GM18907 (cell line): ENCODE data around the gene MYO5C.
"Not testable (repeated sequence)": the region's sequence is repeated elsewhere in the genome, so short reads cannot be mapped to it uniquely, and the experiment has no call there.

Source experiments
- ATAC-seq: cut with Tn5 transposase; IDR thresholded peaks from one replicate; pipeline ENCODE4 v1.9.1; 2021; ENCODE audit warnings: mild to moderate bottlenecking, moderate library complexity; ENCODE audit not compliant: unreplicated experiment

The MYO5C gene

DNA sequence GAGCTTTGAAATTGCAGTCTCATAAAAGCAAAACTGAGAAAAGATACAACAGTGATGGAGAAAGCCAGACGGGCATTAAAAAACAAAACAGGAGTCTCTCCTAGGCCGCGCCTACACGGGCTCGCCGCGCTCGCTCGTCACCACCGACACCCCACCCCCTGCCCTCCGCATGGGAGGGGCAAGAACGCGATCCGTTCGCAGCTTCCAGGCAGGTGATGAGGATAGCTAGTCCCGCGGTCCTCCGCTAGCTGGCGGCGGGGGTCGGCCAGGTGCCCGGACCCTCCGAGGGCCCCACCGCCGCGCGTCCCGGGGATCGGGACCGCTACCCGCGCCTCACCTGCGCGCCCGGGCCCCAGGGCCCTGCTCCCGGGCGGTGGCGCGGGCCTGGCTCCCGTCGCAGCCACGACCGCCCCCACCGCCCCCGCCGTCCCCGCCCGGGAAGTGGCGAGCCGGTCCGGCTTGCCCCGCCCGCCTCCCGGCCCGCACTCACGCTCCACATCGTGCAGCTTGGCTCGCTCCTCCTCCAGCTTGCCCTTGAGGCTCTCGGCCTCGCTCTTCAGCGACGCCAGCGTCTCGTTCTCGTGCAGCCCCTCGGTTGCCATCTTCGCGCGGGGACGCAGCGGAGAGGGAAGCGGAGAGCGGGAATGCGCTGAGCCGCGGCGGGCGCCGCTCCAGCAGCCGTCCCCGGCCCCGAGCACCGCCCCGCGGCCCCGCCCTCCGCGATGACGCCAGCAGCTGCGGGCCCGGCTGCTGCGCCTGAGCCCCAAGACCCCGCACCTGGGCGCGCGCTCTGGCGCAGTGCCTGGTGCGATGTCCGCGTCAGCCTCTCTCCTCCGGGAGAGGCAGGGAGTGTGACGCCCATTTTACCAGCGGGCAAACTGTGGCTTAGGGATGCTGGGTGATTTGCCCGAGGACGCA is 116.1 kb downstream of the MYO5C start:
- peak; percentile 89 for ATAC-seq

DNA sequence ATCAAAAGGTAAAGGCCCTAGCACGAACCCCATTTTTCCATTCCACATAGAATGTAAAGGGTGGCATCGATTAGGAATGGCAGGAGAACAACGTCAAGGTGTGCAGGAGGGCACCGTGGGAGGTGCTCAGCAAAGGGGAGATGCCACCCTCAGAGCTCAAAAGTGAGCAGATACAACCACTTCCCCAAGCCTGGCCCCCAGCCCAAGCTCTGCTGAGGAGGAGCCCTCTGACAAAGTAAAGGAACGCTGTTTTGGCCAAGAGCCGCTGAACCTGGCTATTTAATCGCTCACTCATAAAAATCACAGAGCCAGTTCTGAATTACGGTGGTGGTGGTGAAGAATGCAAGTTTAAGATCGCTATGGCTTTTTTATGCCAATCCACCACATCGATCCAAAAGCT is 116.8 kb downstream of the MYO5C start:
- no peak for ATAC-seq

DNA sequence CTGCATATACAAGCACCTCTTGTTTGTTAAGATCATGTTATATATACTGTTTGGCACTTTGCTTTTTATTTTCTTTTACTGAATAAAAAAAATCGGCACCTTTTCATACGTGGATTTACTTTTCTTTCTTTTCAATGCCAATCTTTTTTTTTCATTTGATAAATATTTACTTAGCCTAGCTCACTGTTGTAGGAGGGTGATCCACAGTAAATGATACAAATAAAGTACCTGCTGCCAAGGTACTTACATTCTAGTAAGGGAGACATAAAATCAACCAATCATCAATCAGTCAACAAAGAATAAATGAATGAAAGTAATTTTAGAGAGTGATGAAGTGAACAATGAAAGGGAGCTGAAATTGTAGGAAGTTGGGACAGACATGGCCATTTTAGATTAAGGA is 122.7 kb downstream of the MYO5C start:
- no peak for ATAC-seq

DNA sequence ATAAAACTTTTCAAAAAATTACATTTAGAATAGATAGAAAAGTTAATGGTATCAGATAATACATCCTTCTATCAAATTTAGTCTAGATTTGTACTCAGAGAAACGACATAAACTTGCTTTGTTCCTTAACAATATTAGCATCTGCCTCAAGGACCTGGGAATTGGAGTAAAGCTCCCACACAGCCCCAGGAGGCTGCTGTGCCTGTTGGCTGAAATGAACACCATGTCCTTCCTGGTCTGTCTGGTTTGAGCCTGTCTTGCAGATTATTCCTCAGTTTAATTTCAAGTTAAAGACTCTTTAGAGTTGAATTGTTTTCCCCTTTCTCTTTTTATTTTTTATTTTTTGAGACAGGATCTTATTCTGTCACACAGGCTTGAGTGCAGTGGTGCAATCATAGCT is 123.8 kb downstream of the MYO5C start:
- ATAC-seq, result no peak

DNA sequence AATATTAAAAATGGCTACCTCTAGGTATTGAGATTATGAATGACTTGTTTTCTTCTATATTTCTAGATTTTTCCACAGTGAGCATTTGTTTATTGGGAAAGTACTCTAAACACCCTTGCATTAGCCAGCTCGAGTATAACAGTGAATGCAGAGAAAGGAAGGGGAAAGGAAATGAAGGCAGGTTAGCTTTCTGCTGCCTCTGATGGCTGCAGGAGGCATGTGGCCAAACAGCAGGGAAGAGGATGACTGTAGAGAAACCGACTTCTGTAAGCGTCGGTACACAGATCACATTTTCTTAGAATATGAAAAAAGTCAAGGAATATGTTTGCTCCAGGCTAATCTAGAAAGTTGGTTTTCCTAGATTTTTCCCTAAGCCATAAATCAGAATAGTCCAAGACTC is 124.2 kb downstream of the MYO5C start:
- no peak for ATAC-seq

DNA sequence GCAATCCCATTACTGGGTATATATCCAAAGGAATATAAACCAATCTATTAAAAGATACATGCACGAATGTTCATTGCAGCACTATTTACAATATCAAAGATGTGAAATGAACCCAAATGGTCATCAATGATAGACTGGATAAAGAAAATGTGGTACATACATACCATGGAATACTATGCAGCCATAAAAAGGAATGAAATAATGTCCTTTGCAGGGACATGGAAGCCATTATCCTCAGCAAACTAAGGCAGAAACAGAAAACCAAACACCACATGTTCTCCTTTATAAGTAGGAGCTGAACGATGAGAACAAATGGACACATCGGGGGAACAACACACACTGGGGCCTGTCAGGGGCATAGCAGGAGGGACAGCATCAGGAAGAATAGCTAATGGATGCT is 125.4 kb downstream of the MYO5C start:
- not testable (repeated sequence) for ATAC-seq

DNA sequence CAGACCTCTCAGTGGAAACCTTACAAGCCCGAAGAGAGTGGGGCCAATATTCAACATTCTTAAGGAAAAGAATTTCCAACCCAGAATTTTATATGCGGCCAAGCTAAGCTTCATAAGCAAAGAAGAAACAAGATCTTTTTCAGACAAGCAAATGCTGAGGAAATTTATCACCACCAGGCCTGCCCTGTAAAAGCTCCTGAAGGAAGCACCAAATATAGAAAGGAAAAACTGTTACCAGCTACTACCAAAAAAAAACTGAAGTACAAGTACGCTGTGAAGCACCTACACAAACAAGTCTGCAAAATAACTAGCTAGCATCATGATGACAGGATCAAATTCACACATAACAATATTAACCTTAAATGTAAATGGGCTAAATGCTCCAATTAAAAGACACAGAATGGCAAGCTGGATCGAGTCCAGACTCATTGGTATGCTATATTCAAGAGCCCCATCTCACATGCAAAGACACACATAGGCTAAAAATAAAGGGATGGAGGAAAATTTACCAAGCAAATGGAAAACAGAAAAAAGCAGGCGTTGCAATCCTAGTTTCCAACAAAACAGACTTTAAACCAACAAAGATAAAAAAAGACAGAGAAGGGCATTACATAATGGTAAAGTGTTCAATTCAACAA is 130.0 kb downstream of the MYO5C start:
- ATAC-seq, result not testable (repeated sequence)

DNA sequence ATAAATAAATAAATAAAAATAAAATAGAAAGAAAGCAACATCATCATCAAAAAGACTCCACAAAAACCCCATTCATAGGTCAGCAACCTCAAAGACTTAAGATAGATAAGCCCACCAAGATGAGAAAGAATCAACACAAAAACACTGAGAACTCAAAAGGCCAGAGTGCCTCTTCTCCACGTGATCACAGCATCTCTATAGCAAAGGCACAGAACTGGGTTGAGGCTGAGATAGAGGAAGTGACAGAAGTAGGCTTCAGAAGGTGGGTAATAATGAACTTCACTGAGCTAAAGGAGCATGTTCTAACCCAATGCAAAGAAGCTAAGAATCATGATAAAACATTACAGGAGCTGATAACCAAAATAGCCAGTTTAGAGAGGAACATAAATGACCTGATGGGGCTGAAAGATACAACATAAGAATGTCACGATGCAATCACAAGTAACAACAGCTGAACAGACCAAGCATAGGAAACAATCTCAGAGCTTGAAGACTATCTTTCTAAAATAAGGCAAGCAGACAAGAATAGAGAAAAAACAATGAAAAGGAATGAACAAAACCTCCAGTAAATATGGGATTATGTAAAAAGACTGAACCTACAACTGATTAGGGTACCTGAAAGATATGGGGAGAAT is 130.9 kb downstream of the MYO5C start:
- no peak for ATAC-seq

DNA sequence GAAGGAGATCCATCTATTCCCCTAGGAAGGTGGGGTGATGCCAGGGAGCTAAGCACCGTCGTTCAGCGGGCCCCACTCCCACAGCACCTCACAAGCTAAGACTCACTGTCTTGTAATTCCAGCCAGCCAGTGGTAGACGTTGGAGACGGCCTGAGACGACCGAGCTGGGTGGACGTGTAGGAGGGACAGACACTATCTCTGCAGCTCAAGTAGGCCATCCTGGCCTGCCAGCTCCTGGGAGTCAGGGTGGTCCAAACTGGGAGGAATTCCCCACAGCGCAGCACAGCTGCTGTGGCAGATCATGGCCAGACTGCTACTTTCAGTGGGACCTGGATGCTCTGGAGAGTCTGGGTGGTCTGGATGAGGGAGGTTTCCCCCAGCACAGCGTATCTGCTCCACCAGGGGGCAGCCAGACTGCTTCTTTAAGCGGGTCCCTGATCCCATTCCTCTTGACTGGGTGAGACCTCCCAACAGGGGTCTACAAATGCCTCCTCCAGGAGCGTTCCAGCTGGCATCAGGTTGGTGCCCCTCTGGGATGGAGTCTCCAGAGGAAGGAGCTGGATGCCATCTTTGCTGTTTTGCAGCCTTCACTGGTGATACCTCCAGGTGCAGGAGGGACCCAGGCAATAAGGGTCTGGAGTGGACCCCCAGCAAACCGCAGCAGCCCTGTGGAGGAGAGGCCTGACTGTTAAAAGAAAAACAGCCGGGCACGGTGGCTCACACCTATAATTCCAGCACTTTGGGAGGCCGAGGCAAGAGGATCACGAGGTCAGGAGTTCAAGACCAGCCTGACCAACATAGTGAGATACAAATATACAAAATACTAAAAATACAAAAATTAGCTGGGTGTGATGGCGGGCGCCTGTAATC is 132.0 kb downstream of the MYO5C start:
- no peak for ATAC-seq

DNA sequence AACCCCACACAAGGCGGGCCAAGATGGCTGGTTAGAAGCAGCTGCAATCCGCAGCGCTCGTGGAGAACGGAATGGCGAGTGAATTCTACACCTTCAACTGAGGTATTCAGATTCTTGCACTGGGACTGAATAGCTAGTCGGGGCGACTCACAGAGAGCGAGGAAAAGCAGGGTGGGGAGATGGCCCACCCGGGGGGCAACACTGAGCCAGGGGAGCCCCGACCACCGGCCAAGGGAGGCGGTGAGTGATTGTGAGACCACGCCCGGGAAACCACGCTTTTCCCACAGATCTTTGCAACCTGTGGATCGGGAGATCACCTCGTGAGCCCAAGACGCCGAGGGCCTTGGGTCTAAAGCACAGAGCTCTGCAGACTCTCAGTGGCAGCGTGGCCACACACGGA is 132.7 kb downstream of the MYO5C start:
- ATAC-seq, result no peak

DNA sequence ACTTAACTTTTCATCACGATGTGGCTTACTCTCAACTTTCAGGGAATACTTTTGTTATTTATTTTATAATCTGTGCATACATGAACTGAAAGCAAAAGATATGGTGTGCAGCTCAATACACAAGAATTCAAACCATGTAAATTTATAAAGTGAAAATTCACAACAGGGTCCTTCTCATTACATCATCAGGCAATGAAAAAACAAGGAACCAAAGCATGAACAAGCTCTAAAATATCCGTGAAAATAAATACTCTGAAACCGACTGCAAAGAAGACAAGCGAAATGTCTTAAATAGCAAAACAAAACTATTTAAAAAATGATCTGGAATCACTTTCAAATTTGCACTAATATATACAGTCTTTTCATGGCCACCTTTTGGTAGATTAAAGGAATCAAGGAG is 133.3 kb downstream of the MYO5C start:
- no peak for ATAC-seq

DNA sequence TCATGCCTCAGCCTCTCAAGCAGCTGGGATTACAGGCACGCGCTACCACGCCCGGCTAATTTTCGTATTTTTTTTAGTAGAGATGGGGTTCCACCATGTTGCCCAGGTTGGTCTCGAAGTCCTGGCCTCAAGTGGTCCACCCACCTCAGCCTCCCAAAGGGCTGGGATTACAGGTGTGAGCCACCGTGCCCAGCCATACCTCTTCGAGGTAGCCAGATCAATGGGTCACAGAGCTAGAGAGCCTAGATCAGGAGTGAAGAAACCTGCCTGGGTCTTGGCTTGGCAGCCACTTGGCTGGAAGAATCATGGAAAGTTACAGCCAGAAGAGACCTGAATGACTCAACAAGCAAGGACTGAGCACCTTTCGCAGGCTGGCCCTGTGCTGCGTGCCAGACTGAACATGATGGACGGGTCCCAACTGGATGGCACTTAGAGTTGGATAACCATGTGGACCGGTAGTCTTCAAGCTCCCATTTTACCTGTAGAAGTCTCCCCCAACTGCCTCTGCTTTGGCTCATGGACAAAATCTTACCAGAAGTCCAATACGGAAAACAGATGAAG is 134.1 kb downstream of the MYO5C start:
- ATAC-seq, result no peak

DNA sequence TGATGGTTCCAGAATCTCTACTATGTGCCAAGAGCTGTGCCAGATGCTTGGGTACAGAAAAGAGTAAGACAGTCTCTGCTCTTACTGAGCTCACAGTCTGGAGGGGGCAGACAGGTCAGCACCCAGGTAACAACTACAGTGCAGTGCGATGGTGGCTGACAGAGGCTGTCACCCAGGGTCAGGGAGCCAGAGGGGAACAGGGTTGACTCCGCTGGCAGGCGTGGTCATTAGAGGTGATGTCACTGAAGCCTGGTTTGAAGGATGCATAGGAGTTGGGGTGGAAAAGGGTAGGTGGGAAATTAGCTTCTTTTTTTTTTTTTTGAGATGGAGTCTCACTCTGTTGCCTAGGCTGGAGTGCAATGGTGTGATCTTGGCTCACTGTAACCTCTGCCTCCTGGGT is 136.0 kb downstream of the MYO5C start:
- no peak for ATAC-seq

DNA sequence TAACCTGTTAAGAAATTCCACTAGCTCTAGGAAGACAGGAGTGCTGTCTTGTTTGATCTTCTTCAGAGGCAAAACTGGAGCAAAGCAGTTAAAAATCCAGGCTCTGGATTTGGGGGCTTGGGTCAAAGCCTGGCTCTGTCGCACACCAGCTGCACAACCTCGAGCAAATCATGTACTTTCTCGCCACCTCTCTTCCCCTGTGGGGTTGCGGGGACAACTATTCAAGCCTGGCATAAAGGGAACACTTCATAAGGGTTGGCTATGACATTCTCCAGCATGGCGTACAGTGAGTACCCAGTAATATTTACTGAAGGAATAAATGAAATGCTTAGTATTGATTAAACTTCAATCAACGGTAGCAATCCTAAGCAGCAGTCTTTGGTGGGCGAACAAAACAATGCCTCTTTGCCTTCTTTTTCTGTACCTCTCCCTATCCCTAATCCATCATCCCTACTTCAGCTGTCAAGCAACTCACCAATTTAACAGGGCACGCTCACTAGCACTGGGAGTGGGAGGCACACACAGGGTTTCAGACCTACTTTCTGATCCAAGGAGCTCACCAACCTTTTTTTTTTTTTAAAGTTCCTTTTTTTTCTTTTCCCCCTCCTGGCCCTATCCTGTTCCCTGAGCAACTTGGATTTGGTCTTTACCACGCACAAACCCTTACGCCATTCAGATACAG is 137.4 kb downstream of the MYO5C start:
- ATAC-seq, result no peak

DNA sequence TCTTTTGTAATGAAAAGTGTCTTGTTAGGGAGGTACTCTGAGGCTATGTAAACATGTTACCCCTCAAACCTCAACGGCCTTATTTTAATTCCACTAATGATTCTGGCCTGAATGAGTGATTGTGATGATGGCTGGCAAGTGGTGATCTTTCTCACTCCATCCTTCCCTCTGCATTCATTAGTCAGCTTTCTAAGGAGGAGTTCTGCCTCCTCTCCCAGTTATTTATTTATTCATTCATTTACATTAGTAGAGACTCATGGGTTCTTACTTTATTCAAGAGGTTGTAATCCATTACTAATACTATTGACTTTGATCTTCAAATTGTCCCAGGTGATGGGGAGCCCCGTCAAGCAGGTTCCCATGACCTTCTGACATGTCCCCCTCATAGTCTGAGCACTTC is 139.7 kb downstream of the MYO5C start:
- ATAC-seq, result no peak

DNA sequence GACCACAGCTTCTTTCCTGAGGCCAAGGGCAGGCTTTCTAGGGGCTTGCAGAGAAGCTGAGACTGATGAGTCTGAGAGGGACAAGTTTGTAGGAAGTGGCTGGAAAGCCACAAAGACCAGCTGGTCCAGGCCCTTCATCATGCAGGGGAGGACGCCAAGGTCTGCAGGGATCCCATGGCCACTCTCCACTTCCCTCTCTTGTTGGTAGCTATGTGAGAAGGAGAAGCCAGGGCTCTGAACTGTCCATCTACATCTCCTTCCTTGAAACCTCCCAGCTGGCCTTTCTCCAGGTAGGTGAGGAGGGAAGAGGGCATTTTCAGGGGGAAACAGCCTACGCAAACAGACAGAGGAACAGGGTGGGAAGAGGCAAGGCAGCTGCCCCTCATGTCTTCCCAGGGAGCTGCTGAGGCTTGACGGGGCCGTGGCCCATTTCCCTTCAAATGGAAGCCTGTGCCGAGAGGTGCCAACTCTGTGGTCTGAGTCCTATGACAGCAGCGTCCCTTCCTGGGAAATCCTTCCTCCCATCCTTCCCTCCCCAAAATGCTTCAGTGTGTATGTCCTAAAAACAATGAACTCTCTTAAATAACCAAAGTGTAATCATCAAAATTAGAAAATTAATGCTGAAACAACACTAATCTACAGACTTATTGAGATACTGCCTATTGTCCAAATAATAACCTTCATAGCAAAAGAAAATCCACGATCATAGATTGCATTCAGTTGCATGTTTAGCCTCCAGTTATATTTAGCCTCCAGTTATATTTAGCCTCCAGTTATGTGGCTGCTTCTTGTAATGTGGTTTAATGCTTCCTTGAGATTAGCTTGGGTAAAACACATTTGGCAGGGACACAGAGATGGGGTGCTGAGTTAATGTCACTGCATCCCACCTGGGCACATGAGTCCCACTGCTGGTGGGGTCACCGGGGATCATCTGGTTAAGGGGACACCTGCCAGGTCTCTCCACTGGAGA is 140.4 kb downstream of the MYO5C start:
- ATAC-seq, result no peak

DNA sequence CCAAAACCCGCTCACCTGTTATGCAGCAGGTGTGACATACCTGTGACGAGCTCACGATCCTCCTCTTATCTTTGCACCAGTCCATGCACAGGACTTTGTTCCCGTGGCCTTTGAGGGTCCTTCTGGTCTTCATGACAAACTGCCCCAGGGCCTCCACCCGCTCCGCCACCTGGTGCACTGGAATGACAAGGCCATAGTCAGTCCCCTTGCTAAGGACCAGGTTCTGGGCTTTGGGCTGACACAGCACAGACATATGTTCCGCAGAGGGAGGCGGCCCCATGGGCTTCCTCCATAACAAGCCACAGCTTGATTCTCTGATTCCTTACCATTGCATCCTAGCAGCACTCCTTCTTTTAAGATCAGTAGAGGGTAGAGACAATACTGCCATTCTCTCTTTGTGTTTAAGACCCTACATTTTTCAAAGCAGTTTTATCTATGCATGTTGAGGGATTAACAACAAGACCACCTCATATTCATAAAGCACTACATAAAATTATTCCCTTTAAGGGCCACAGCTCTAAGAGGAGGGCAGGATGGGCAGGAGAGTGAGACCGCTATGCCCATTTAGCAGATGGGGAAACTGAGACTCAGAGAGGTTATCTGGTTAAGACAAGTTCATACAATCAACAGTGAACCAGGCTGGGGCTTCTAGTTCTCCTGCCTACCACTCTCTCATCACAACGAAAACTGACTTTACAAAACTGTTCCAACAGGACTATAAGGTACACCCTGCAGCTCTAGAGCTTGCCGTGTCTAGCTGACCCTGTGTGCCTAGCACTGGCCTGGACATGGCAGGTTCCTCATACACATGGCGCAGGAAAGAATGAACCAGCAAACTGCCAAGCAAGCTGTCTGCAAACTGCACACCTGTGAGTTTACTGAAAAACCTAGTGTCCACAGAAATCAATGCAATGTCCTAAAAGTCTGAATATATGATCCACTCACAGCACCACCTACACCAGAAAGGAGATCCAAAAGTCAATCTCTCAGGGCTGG is 141.4 kb downstream of the MYO5C start:
- no peak for ATAC-seq

DNA sequence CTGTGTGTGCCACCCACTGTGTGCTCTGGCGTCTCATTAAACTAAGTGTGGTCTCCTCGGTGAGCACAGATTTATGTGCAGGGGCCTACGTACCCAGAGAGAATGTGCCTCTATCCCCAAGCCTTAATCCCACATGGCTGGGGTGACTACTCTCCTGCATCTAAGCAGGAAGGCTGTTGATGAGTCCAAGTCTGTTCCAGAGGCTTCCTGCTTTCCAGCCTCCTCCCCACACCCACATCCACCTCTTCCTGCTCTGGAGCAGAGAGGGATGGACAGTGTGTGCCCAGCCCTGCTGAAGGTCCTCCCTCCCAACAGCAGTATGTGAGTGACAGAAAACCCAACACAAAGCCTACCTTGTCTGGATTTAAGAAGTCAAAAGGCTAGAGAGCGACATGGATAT is 144.3 kb downstream of the MYO5C start:
- no peak for ATAC-seq
